Right ventricle myocardium superior (tissue), 1 donor: ENCODE data around the gene TBC1D10A. TPM values are rescaled to one million over a fixed set of nuclear protein-coding genes. Genes with fewer than 3 reads are reported as not detected.

Experiments
- ATAC-seq: fragments of 200-7000 bp; cut with Tn5 transposase; one replicate; pipeline ENCODE4 v1.9.1; 2020; ENCODE audit warnings: mild to moderate bottlenecking; ENCODE audit not compliant: poor library complexity
- DNase-seq: peaks from one replicate; pipeline ENCODE4 v3.0.0-alpha.2; 2020
- intact Hi-C: fragments of 100-400 bp; cut with DNase I; formaldehyde crosslinking; loops from one replicate; pipeline ENCODE4 v1.11.2; 2022
- total RNA-seq: library from RNA; stranded (reverse); fragmentation: NEBNext Ultra II Directional; extraction: Animal tissue kit (Norgen Biotek cat#: 25700); gene quantifications from one replicate; pipeline ENCODE4 v1.2.1, GENCODE V29; 2021
- donor health status: DM: no; HTN: yes; CAD: no; lungs with severe emphysema.

TBC1D10A gene
- total RNA-seq, 1 donor from 2014 or later, result 6.5 TPM

DNA sequence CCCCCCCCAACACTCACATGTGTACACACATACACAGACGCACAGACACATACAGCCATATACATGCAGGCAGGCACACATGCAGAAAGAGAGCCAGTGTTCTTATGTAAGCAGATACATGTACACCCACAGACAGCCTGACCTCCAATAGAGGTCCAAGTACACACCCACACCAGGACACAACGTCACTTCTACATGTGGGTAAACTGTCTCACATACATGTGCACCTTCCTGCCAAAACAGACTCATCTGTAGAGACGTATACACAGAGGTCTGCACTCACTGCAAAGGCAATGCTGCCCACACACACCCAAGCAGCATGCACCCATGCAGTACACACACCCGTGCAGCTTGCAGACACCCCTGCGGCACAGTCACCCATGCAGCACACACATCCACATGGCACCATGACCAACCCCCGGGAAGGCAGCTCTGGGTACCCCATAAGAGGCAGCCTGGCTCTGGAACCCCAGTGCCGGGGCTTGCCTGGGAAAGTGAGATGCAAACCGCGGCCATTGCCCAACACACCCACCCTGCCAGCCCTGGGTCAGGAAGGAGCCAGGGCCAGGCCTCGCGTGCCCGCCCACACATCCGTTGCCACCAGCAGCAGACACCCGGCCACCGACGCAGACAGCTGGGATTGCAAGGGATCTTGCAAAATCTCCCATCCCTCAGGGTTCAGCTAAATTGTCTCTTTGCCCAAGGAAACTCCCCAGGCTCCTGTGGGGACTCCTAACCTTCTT is 47.5 kb downstream of the TBC1D10A start:
- ATAC-seq (peak; percentile 38), DNase-seq (peak; percentile 79)
- intact Hi-C loops, result no loop called here

DNA sequence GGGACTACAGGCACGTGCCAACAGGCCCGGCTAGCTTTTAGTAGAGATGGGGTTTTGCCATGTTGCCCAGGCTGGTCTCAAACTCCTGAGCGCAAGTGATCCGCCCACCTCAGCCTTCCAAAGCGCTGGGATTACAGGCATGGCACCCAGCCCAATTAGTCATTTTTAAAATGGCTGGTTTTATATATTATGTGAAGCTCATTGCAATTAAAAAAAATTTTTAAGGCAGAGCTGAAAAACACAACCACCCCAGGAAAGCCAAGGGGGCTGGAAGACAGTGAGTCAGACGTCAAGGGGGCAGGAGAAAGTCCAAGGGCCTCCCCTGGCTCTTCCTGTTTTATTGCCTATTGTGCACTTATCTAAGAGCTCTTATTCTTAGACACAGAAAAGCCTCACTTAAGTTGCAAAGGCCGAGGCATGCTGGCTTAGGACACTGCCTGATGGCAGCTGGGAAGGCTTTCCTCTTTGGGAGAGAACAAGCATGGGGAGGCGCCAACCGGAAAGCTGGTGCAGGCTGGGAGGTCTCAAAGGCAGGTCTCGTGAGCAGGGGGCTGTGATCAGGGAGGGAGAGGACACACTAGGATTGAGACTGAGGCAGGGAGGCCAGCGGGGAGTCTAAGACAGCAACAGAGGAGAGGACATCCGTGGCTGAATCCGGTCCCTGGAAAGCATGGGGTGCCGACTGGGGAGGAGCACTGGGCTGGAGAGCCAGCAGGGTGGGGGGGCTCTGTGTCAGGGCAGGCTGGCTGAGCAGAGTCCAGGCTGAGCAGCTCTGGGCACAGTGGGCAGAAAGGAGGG is 49.0 kb downstream of the TBC1D10A start:
- DNase-seq (peak; percentile 63), ATAC-seq (peak; percentile 62)
- intact Hi-C loops, result no loop called here

DNA sequence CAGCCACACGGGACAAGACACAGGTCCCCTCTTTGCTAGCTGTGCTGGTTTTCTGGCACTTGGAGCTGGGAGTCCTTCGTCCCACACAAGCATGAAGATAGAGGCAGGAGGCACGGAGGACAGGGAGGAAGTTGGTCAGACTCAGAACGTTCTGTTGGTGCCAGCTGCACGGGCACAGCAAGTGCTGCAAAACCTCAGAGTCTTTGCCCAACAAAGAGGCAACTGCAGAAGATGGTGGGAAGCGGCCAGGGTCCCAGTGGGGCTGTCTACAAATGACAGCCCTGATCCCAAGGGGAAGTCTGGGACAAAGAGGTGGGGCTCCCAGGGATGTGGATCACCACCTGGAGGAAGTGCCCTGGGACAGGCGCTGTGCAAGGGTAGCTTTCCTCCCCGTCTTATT is 50.7 kb downstream of the TBC1D10A start:
- intact Hi-C loops, result no loop called here
- no peak for DNase-seq
- no peak for ATAC-seq

DNA sequence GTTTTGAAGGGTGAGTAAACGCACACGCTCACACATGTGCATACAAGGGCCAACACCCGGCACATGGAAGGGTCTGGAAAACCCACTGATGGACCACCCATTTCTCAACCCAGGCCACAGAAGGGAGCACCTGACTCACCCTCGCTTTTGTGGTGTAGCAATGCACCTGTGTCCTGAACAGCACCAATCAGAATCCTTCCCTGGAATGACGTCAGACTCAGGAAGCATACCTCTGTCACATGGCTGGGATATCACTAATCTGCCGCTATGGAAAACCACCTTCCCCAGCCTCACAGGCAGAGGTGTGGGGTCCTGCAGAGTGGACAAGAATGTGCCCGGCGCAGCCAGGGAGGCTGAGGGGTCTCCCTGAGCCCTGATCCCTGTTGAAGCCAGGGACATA is 51.1 kb downstream of the TBC1D10A start:
- DNase-seq, result no peak
- intact Hi-C loops, result no loop called here
- no peak for ATAC-seq

DNA sequence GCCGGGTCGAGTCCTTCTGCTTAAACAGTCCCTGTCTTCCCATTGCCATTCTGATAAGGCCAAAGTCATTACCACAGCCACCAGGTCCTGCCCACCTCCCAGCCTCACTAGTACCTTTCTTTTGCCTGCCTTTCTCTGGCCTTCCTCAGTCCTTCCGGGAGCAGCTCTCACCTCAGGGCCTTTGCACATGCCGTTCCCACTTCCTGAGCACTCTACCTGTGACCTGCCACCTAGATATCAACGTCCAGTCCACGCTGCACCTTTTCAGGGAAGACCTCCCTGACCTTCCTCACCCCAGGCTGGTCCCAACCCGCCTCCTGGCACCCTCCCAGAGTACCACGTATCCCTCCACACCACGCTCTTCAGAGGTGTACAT is 52.3 kb downstream of the TBC1D10A start:
- ATAC-seq (no peak), DNase-seq (no peak)
- intact Hi-C loops, result no loop called here

DNA sequence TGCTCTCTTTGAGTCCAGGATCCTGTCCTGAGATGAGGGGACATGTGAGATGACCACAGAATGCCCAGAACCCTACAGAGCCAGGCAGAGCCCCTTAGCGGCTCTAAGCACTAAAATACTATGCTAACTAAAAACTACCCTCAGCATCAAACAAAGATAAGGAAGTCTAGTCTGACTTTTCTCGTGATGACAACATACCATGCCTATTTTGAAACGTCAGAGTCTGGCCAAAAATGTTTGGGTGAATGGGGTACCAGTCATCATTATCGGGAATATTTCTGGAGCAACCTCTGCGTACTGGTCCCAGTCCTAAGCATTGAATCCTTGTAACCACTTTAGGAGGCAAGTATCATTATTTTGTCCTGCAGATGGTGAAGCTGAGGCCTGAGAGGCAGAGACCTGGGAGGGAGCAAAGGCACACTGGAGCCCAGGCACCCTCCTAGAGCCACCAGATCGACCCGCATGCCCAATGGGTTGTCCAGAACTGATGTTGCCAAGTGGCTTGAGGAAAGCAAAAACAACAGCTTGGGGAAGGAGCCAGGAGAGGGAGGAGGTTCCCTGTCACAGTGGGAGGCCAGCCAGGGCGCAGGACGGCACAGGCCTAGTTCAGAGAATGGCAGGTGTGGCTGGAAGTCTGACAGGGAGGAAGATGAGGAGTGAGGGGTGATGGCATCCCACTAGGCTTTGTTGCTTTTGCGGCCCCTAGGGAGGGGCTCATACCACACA is 52.9 kb downstream of the TBC1D10A start:
- ATAC-seq (no peak), DNase-seq (no peak)
- intact Hi-C loops, result no loop called here

DNA sequence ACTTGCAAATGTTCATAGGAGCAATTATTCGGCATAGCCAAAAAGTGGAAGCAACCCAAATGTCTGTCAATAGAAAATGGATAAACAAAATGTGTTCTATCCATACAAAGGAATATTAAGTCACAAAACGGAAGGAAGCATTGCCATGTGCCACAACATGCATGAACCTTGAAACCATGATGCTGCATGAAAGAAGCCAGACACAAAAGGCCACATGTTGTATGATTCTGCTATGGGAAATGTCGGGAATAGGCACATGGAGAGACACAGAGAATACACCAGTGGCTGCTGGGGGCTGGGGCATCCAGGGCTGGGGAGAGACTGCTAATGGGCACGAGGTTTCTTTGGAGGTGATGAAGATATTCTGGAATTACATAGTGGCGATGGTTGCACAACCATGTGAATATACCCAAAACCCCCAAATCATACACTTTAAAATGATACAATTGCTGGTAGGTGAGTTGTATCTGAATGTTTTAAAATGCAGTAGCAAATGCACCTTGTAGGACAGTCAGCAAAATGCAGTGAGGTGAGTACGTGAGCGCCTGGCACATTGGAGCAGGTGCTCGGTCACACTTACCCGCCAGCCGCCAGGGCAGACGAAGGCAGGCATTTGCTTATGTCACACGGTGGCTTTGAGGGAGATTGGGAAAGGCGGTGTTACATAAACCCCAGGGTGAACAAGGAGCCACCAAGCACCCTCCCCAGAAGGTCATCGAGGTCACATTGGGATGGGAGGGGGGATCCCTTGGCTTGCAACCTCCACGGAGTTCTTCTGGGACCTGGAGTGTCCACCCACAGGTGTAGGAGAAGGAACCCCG is 53.8 kb downstream of the TBC1D10A start:
- DNase-seq, result no peak
- no peak for ATAC-seq
- intact Hi-C loops, result no loop called here

DNA sequence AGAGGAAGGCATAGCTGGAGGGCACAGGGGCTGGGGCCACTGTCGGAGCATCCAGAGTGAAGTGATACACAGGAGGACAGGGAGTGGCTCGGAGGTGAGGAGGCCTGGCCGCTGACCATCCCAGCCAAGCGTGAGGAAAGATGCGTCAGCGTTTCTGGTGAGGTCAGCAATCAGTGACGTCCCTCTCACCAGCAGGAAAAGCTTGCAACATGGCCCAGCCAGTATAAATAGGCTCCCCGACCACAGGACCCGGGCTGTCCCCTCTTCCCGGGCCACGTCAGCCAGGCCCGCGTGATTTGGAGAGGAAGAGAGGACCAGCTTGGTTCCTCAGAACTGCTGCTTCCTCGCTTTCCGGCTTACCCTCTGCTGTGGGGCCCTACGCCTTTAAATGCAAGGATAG is 55.9 kb downstream of the TBC1D10A start:
- intact Hi-C loops, result no loop called here
- DNase-seq (peak; percentile 87), ATAC-seq (peak; percentile 75)

DNA sequence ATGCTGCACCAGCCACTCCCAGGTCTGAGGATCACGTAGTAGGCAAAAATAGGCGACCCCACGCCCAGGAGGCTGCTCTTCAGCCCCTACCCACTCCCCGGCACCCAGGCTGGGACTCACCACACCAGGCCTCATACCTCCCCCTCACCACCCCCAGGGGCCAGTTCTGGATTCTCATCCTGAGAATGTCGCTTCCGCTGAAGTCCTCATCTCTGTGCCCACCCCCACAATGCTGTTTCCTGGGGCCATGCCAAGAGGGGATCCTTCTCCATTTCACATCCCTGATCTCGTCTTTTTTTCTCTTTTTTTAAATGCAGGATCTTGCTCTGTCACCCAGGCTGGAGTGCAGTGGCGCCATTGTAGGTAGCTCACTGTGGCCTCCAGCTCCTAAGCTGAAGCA is 58.4 kb downstream of the TBC1D10A start:
- ATAC-seq (no peak), DNase-seq (no peak)
- intact Hi-C loops, result no loop called here

DNA sequence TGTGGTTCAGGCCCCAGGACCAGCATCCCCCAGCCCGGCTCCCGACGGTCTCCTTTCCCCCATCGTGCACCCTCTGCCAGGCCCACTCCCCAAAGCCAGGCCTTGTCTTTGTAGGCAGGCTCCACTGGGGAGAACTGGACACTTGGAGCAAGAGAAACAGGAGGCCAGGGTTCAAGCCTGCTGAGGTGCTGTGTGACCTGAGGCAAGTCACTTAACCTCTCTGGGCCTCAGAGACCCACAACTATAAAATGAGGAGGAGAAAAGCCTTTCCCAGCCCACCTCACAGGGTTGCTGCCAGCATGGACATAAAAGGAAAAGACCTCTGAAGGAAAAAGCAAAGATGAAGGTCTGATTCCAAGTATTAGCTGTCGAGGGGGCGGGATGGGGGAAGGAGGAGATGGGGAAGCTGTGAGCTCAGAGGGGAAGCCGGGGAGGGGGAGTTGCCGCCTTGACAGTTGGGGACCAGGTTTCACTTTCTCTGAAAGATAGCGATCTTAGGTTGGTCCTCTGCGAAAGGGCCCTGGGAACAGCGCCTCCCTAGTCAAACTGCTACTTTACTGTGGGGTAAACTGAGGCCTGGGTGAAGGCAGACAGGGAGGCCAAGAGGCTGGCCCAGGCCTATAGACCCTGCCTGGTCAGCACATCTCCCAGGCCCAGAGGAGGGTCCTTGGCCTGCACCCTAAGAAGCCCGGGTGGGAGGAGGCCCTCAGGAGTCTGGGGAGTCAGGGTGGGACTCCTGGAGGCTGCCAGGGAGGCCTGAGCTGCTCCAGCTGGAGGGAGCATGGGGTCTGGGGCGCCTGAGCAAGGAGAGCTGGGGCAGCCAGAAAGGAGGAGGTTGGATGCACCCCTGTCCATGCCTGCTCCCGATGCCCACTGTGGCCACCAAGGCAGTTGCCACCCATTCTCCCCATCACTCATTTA is 59.1 kb downstream of the TBC1D10A start:
- intact Hi-C loops, result no loop called here
- no peak for ATAC-seq
- DNase-seq, result no peak

DNA sequence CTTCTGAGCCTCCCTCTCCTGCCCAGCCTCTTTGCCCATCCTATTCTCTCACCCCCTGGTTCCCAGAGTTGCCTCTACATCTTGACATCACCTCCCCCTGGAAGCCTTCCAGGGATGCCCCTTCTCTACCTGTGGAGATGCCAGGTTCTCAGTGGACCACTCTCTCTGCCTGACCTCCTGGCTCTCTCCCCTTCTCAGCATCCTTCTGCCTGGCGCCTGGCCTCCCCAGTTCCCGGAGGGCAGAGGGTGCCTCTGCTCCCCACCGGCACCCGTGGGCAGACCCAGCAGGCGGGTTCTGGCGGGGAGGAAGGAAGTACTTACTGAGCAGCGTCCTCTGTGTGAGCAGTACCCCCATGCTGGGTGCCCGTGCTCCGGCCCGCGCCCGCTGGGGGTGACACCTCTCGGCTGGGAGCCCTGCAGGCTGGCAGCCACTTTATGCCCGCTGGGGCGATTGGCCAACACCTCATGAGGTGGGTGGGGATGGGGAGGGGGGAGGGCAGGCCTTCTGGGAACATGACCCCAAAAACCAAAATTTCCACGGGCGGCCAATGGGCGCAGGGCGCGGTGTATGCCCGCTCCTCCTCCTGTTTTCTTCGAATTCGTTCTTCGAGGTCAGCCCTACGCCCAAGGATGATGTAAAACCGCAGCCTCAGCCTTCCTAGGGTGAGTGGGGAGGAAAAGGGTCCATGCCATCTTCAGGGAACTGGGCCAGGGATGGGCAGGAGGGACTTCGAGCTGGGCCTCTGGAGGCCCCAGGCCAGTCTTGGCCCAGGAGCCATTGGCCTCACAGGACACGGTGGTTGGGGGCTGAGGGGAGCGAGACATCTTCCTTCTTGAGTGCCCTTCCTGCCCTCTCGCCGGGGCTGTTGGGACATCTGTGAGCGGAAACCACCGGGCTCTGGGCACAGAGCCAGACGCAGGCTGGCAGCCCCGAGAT is 60.0 kb downstream of the TBC1D10A start, which contains the start of gene OSM:
Gene OSM (minus strand): TSS at position 407 of the 937 bp plus-strand sequence. CDS start 52 bp downstream, at position 355.
- intact Hi-C loops, result no loop called here
- peak; percentile 88 for DNase-seq
- ATAC-seq, result peak; percentile 26

DNA sequence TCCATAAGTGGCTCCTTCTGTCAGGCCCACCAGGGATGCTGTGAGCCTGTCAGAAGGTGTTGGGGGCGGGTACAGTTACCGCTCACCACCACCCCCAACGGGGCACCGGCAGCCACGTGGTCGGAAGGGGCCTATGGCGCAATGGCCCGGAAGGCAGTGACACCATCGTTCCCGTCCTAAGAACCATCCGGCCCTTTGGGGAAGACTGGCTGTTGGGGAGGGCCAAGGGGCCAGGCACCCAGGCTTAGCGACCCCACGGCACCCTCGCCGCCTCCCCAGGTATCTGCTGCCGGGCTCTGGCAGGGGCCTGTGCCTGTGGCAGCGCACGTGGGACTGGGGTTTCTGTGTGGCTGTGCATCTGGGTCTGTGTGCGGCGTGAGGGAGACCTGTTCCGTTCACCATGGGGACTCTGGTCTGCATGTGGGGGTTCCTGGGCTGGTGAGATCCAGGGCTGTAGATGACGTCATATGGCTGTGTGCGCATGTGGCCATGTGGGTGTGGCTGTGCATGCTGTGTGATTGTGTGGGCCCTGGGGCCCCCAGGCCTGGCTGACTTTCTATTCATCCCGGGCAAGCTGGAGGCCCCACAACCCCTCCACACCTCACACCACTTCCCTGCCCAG is 60.8 kb downstream of the TBC1D10A start:
- peak; percentile 59 for ATAC-seq
- peak; percentile 82 for DNase-seq
- intact Hi-C loops, result no loop called here

DNA sequence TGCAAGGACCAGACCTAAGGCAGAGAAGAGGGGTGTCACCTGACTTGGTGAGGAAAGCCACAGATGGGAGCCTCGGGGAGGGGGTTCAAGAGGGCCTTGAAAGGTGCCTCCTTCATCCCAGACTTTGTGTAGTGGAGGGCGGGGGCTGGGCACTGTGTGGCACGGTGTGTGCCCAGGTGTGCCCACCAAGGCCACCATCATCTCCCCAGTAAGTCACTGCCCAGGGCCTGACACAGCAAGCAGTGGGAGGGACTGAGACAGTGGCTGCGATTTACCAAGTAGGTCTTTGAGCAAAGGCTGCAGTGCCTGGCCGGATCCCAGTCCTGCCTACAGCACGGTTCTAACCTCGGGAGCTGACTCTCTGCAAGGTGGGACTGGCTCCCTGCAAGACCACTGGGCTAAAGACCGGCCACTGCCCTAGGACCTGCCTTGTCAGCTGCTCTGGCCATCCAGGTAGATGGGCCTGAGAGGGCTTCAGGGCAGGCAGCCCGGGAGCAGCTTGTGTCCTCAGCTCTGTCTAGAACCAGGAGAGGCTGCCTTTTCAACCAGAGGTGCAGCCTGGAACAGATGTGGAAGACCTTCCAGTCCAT is 61.5 kb downstream of the TBC1D10A start:
- intact Hi-C loops, result no loop called here
- DNase-seq, result no peak
- ATAC-seq, result no peak

DNA sequence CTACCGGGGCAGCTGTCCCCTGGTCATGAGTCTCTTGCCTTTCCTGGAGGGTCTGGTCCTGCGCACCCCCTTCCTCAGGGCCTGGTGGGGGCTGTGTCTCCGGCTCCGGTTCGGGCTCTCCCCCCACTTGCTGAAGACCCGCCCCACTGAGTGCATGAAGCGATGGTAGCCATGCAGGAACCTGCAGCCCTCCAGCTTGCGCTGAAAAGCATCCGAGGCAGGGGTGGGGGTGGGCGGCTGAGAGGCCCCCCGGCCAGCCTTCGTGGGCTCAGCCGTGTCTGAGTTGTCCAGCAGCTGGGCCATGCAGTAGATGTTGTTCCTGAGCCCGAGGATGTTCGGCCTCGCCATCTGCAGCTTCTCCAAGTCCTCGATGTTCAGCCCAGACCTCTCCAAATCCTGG is 62.9 kb downstream of the TBC1D10A start:
- ATAC-seq (no peak), DNase-seq (no peak)
- intact Hi-C loops, result loop anchor here (5.0 kb wide), 1 partner anchor 123 kb away; the partner anchor contains the start of gene RNF215

DNA sequence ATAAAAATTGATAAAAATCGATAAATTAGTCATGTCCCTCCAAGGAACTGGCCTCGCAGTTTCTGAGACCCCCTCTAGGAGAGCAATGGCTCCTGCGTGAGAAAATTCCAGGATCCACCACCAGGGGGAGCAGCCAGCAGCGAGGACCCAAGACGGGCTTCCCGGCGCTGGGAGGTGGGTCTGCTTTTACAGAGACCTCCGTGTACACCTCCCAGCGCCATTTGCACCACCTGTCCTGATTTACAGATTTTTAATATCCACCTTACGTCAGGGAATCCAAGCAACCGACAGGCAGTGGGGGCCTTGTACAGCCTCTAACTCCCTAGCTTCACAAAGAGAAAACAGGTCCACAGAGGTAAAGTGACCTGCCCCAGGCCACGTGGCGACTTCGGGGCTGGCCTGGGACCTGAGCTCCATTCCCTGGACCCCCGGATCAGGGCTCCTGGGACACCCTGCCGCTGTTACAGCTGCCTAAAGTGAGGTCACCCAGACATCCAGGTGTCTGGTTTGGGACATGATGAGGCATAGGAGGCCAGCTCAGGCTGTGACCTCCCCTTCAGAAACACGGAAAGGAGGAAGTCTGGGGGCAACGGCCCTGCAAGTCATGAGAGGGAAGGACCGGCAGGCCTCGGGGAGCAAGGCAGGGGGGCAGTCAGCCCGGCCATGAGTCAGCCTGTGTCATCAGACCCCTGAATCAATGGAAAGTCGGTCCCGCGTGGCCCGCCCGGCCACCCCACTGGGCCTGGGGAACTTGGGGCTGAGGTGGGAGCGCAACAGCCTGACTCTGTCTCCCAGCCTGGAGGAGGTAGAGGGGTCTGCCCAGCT is 63.6 kb downstream of the TBC1D10A start:
- ATAC-seq (peak; percentile 75), DNase-seq (peak; percentile 85)
- intact Hi-C loops, result loop anchor here (5.0 kb wide), 1 partner anchor 124 kb away; the partner anchor contains the start of gene RNF215
